HFFc6 (cell line): ENCODE data around the gene HIVEP3. TPM values are rescaled to one million over a fixed set of nuclear protein-coding genes. Genes with fewer than 3 reads are reported as not detected.
A peak's percentile ranks its signal among the peaks of the same experiment; 100 is the strongest.

Source experiments
- DNase-seq: peaks from one replicate; pipeline ENCODE4 v3.0.0-alpha.2; 2018
- H3K27ac Mint-ChIP-seq: 2 replicates; pipeline ENCODE4 v1.8.0; 2020; ENCODE audit warnings: mild to moderate bottlenecking, mixed read lengths
- H3K27me3 Mint-ChIP-seq: 2 replicates; pipeline ENCODE4 v1.8.0; 2021; ENCODE audit warnings: mild to moderate bottlenecking, moderate library complexity, mixed read lengths; ENCODE audit not compliant: insufficient read depth
- H3K36me3 Mint-ChIP-seq: 2 replicates; pipeline ENCODE4 v1.8.0; 2021; ENCODE audit warnings: low read depth, mixed read lengths
- H3K4me1 Mint-ChIP-seq: 2 replicates; pipeline ENCODE4 v1.8.0; 2020; ENCODE audit warnings: low read depth, mixed read lengths
- H3K4me3 Mint-ChIP-seq: 2 replicates; pipeline ENCODE4 v1.8.0; 2020; ENCODE audit warnings: mild to moderate bottlenecking, moderate library complexity, mixed read lengths
- H3K9me3 Mint-ChIP-seq: 2 replicates; pipeline ENCODE4 v1.8.0; 2020; ENCODE audit warnings: mild to moderate bottlenecking, mixed read lengths
- CTCF ChIP-seq: fragments of 200-600 bp; sonication (generic); IDR thresholded peaks from 2 replicates; pipeline ENCODE4 v1.5.0; 2021; ENCODE audit warnings: antibody characterized with exemption, mild to moderate bottlenecking
- total RNA-seq, 6 experiments: library from RNA; stranded (reverse); fragmentation: NEBNext Ultra II Directional; extraction: Animal tissue kit (Norgen Biotek cat#: 25700); gene quantifications; 2 replicates in 1 of 6; 3 replicates in 5 of 6; pipeline ENCODE4 v1.2.3, GENCODE V29; 2021

HIVEP3 gene
- total RNA-seq, 6 experiments from 2014 or later, result 7.0 to 9.7 (median 7.9) TPM

GRCh38 chr1:41847733-41848132 is 71.0 kb downstream of the HIVEP3 start:
- H3K4me1 Mint-ChIP-seq, result peaks cover 67% of the 10 kb centered on the region
- no peaks in the 10 kb centered on the region; the same call in none of the 2 replicates for H3K27me3 Mint-ChIP-seq
- H3K9me3 Mint-ChIP-seq, result no peaks in the 10 kb centered on the region
- H3K27ac Mint-ChIP-seq, result no peak overlapping the region
- no peak overlapping the region for H3K4me3 Mint-ChIP-seq
- no peak for TF ChIP-seq CTCF
- no peak for DNase-seq
- 0 out of 2 replicates have a peak, but pooled peaks cover under 1% of the 10 kb centered on the region for H3K36me3 Mint-ChIP-seq

- H3K27me3 Mint-ChIP-seq, result no peaks in the 10 kb centered on the region; the same call in 1 of the 2 replicates
- no peak for TF ChIP-seq CTCF
- DNase-seq, result peak; percentile 52
Measured at GRCh38 chr1:41846625-41847405, 71.9 kb downstream of the HIVEP3 start.

GRCh38 chr1:41844781-41845272 is 73.9 kb downstream of the HIVEP3 start:
- no peaks in the 10 kb centered on the region; the same call in 1 of the 2 replicates for H3K27me3 Mint-ChIP-seq
- no peaks in the 10 kb centered on the region for H3K36me3 Mint-ChIP-seq
- H3K27ac Mint-ChIP-seq, result no peak overlapping the region
- H3K9me3 Mint-ChIP-seq, result no peaks in the 10 kb centered on the region
- H3K4me3 Mint-ChIP-seq, result no peak overlapping the region
- DNase-seq, result no peak
- TF ChIP-seq CTCF, result no peak
- peaks cover 70% of the 10 kb centered on the region for H3K4me1 Mint-ChIP-seq

More at GRCh38 chr1:41846625-41847405, 71.9 kb downstream of the HIVEP3 start:
- H3K4me1 Mint-ChIP-seq, result peaks cover 66% of the 10 kb centered on the region
- peak overlapping the region; percentile 4; the same call in 1 of the 2 replicates for H3K4me3 Mint-ChIP-seq
- H3K9me3 Mint-ChIP-seq, result no peaks in the 10 kb centered on the region
- H3K36me3 Mint-ChIP-seq, result no peaks in the 10 kb centered on the region
- peak overlapping the region; percentile 28 for H3K27ac Mint-ChIP-seq

- no peaks in the 10 kb centered on the region for H3K36me3 Mint-ChIP-seq
- no peaks in the 10 kb centered on the region for H3K9me3 Mint-ChIP-seq
Measured at GRCh38 chr1:41844255-41844654, 74.5 kb downstream of the HIVEP3 start.

More at GRCh38 chr1:41844255-41844654, 74.5 kb downstream of the HIVEP3 start:
- Mint-ChIP-seq H3K4me1 (peaks cover 68% of the 10 kb centered on the region), H3K4me3 (no peak overlapping the region), H3K27me3 (no peaks in the 10 kb centered on the region; the same call in 1 of the 2 replicates), H3K27ac (no peak overlapping the region)
- DNase-seq, result no peak
- no peak for TF ChIP-seq CTCF
